H1 (cell line): ENCODE results near the gene KARS1. TPM values are rescaled to one million over a fixed set of nuclear protein-coding genes. Genes with fewer than 3 reads are reported as not detected.

Source experiments
- CTCF ChIA-PET: fragments of 300-600 bp; sonication (Branson Sonifier 250); formaldehyde crosslinking; loops from one replicate; lab custom pipeline; 2021; ENCODE audit not compliant: partially characterized antibody; lab: Charles Lee
- POLR2A ChIA-PET: fragments of 300-600 bp; sonication (Branson Sonifier 250); formaldehyde crosslinking; loops from one replicate; lab custom pipeline; 2021; ENCODE audit warnings: inconsistent platforms; ENCODE audit not compliant: partially characterized antibody; lab: Charles Lee
- DNase-seq, 2 experiments: peaks; one replicate each; pipeline versions ENCODE4 v3.0.0 to v3.0.0-alpha.2; 2010 to 2022; ENCODE audit warnings: low spot score in 2 of 2, low read depth in 1 of 2, mixed read lengths in 1 of 2
- FAIRE-seq: peaks from 2 replicates; lab custom pipeline; 2011; peaks lifted over from hg19 to GRCh38; lab: Jason Lieb, UNC
- H2AFZ ChIP-seq: 2 replicates; pipeline ENCODE4 v1.8.1; 2012; ENCODE audit warnings: low read length, inconsistent platforms
- H2AK5ac ChIP-seq: 2 replicates; pipeline ENCODE4 v1.6.1; 2013; ENCODE audit warnings: low read depth, low read length
- H2BK120ac ChIP-seq: replicated peaks from 2 replicates; pipeline ENCODE3; 2013; ENCODE audit warnings: low read depth, low read length, inconsistent platforms
- H2BK12ac ChIP-seq: 2 replicates; pipeline ENCODE4 v1.6.1; 2013; ENCODE audit warnings: low read depth, low read length
- H2BK15ac ChIP-seq: 2 replicates; pipeline ENCODE4 v1.6.1; 2013; ENCODE audit warnings: low read length
- H2BK20ac ChIP-seq: 2 replicates; pipeline ENCODE4 v1.6.1; 2013; ENCODE audit warnings: low read length
- H2BK5ac ChIP-seq: 2 replicates; pipeline ENCODE4 v1.6.1; 2013; ENCODE audit warnings: low read depth, low read length
- H3K14ac ChIP-seq: 2 replicates; pipeline ENCODE4 v1.6.1; 2013; ENCODE audit warnings: inconsistent platforms; ENCODE audit not compliant: insufficient read length
- H3K18ac ChIP-seq: 2 replicates; pipeline ENCODE4 v1.6.1; 2013; ENCODE audit warnings: low read length; ENCODE audit errors: extremely low read depth
- H3K23ac ChIP-seq: 2 replicates; pipeline ENCODE4 v1.6.1; 2013; ENCODE audit warnings: inconsistent platforms; ENCODE audit not compliant: insufficient read length
- H3K23me2 ChIP-seq: 2 replicates; pipeline ENCODE4 v1.6.1; 2013; ENCODE audit warnings: low read depth, low read length
- H3K27ac ChIP-seq: 2 replicates; pipeline ENCODE4 v1.6.1; 2011; ENCODE audit warnings: low read depth, low read length, inconsistent platforms
- H3K27me3 ChIP-seq, 4 experiments: replicated peaks in 1 of 4; 1 replicate in 1 of 4; 2 replicates in 3 of 4; pipeline versions ENCODE4 v1.6.1 to v1.8.1; 2011 to 2013; ENCODE audit warnings: low read length in 3 of 4, mild to moderate bottlenecking in 3 of 4, inconsistent platforms in 2 of 4, mixed read lengths in 2 of 4, moderate library complexity in 1 of 4; ENCODE audit not compliant: control insufficient read depth in 3 of 4, insufficient read depth in 3 of 4; ENCODE audit errors: extremely low read depth in 1 of 4
- H3K36me3 ChIP-seq, 4 experiments: 2 replicates each; pipeline versions ENCODE4 v1.6.1 to v1.8.1; 2011 to 2013; ENCODE audit warnings: mild to moderate bottlenecking in 4 of 4, low read length in 3 of 4, moderate library complexity in 2 of 4, control low read depth in 1 of 4, inconsistent platforms in 1 of 4; ENCODE audit not compliant: insufficient read depth in 4 of 4, control insufficient read depth in 2 of 4
- H3K4ac ChIP-seq: replicated peaks from 2 replicates; pipeline ENCODE3; 2013; ENCODE audit warnings: low read length, low read depth, mixed read lengths, inconsistent platforms; ENCODE audit not compliant: insufficient read length
- H3K4me1 ChIP-seq, 4 experiments: replicated peaks in 1 of 4; 1 replicate in 1 of 4; 2 replicates in 3 of 4; pipeline versions ENCODE4 v1.6.1 to v1.8.1; 2011 to 2013; ENCODE audit warnings: low read length in 3 of 4, inconsistent platforms in 2 of 4, mixed read lengths in 1 of 4; ENCODE audit not compliant: insufficient read depth in 4 of 4, control insufficient read depth in 3 of 4
- H3K4me2 ChIP-seq, 2 experiments: 2 replicates each; pipeline versions ENCODE4 v1.6.1 to v1.8.1; 2011 to 2013; ENCODE audit warnings: low read depth in 2 of 2, low read length in 2 of 2, control low read depth in 1 of 2, inconsistent platforms in 1 of 2, mild to moderate bottlenecking in 1 of 2; ENCODE audit not compliant: insufficient read depth in 1 of 2
- H3K4me3 ChIP-seq, 4 experiments: fragments of 200-600, 300-600 bp in 1 of 4; sonication (generic), shearing (Covaris generic), sonication (Bioruptor Twin) in 1 of 4; 2 replicates each; pipeline versions ENCODE4 v1.5.1 to v1.8.1; 2011 to 2016; ENCODE audit warnings: low read length in 4 of 4, low read depth in 3 of 4, control low read depth in 2 of 4, inconsistent platforms in 2 of 4, mild to moderate bottlenecking in 2 of 4, mixed read lengths in 1 of 4, moderate library complexity in 1 of 4; ENCODE audit not compliant: insufficient read depth in 2 of 4; ENCODE audit errors: extremely low read depth in 1 of 4
- H3K56ac ChIP-seq: replicated peaks from 2 replicates; pipeline ENCODE3; 2013; ENCODE audit warnings: low read depth, mild to moderate bottlenecking, mixed read lengths, low read length, inconsistent platforms; ENCODE audit not compliant: insufficient read length
- H3K79me1 ChIP-seq: 2 replicates; pipeline ENCODE4 v1.6.1; 2013; ENCODE audit warnings: low read depth, low read length, control low read depth
- H3K79me2 ChIP-seq, 2 experiments: 2 replicates each; pipeline versions ENCODE4 v1.6.1 to v1.8.1; 2012 to 2013; ENCODE audit warnings: low read length in 2 of 2, mild to moderate bottlenecking in 2 of 2, inconsistent platforms in 1 of 2; ENCODE audit not compliant: insufficient read depth in 2 of 2, control insufficient read depth in 1 of 2
- H3K9ac ChIP-seq, 4 experiments: replicated peaks in 1 of 4; 1 replicate in 1 of 4; 2 replicates in 3 of 4; pipeline versions ENCODE4 v1.6.1 to v1.8.1; 2011 to 2013; ENCODE audit warnings: low read depth in 3 of 4, low read length in 3 of 4, control low read depth in 2 of 4, mild to moderate bottlenecking in 2 of 4, moderate library complexity in 2 of 4, inconsistent platforms in 1 of 4; ENCODE audit errors: extremely low read depth in 1 of 4
- H3K9me3 ChIP-seq, 2 experiments: 2 replicates each; pipeline versions ENCODE4 v1.6.1 to v1.8.1; 2012 to 2013; ENCODE audit warnings: mild to moderate bottlenecking in 2 of 2, moderate library complexity in 2 of 2, control low read depth in 1 of 2, inconsistent platforms in 1 of 2, low read depth in 1 of 2, low read length in 1 of 2, mixed read lengths in 1 of 2; ENCODE audit not compliant: insufficient read depth in 2 of 2
- H4K20me1 ChIP-seq, 2 experiments: replicated peaks in 1 of 2; 2 replicates each; pipeline versions ENCODE3 to v1.8.1; 2011 to 2013; ENCODE audit warnings: inconsistent platforms in 2 of 2, low read length in 2 of 2, mild to moderate bottlenecking in 1 of 2; ENCODE audit not compliant: insufficient read depth in 2 of 2, control insufficient read depth in 1 of 2
- H4K5ac ChIP-seq: 2 replicates; pipeline ENCODE4 v1.6.1; 2013; ENCODE audit warnings: low read length, low read depth, mixed read lengths, inconsistent platforms; ENCODE audit not compliant: insufficient read length
- H4K8ac ChIP-seq: 2 replicates; pipeline ENCODE4 v1.8.0; 2013; ENCODE audit warnings: mild to moderate bottlenecking, moderate library complexity, low read length, inconsistent platforms; ENCODE audit not compliant: insufficient read depth; ENCODE audit errors: extremely low read depth
- H4K91ac ChIP-seq: replicated peaks from 2 replicates; pipeline ENCODE3; 2013; ENCODE audit warnings: low read length, mixed read lengths, inconsistent platforms; ENCODE audit not compliant: insufficient read length
- ATF2 ChIP-seq: IDR thresholded peaks from 2 replicates; pipeline ENCODE4 v1.6.1; 2012; ENCODE audit warnings: low read length, inconsistent platforms
- EP300 ChIP-seq, 2 experiments: IDR thresholded peaks; 1 replicate in 1 of 2; 2 replicates in 1 of 2; pipeline ENCODE4 v1.6.1; 2011 to 2012; ENCODE audit warnings: low read depth in 2 of 2, low read length in 2 of 2, mild to moderate bottlenecking in 2 of 2, borderline replicate concordance in 1 of 2, inconsistent platforms in 1 of 2, moderate library complexity in 1 of 2
- GABPA ChIP-seq: IDR thresholded peaks from 2 replicates; pipeline ENCODE4 v1.6.1; 2011; ENCODE audit warnings: mild to moderate bottlenecking, low read length, moderate library complexity, borderline replicate concordance; ENCODE audit not compliant: insufficient read depth
- PHF8 ChIP-seq: fragments of 200-600 bp; sonication (generic); conservative IDR thresholded peaks from 2 replicates; pipeline ENCODE4 v1.7.1; 2012; ENCODE audit warnings: low read depth, mild to moderate bottlenecking, inconsistent platforms, low read length, moderate library complexity
- SIN3A ChIP-seq, 2 experiments: IDR thresholded peaks in 1 of 2; conservative IDR thresholded peaks in 1 of 2; 2 replicates each; pipeline ENCODE4 v1.6.1; 2011 to 2012; ENCODE audit warnings: low read length in 2 of 2, improper control_type of control experiment in 1 of 2, low read depth in 1 of 2, mild to moderate bottlenecking in 1 of 2
- TEAD4 ChIP-seq: IDR thresholded peaks from 2 replicates; pipeline ENCODE4 v1.6.1; 2012; ENCODE audit warnings: low read depth, low read length, inconsistent platforms, mixed read lengths
- WGBS, 2 experiments: shearing (Covaris generic) in 1 of 2; methylation state at CpG; one replicate each; pipeline versions ENCODE4 v1.1.6 to v1.1.7; 2013 to 2015; ENCODE audit warnings: low lambda C conversion rate in 2 of 2, mixed read lengths in 2 of 2, inconsistent platforms in 1 of 2, low coverage in 1 of 2, missing lambda C conversion rate in 1 of 2; ENCODE audit not compliant: insufficient replicate concordance in 2 of 2, insufficient coverage in 1 of 2, insufficient read length in 1 of 2; ENCODE audit errors: extremely low coverage in 1 of 2, missing lambda C conversion rate in 1 of 2; 5-methylcytosine and 5-hydroxymethylcytosine counted together
- polyA plus RNA-seq, 7 experiments: library from polyadenylated mRNA; depleted of rRNA in 3 of 7; stranded (reverse) in 5 of 7; unstranded in 2 of 7; fragments of >200 nt in 5 of 7; fragments of 200-250 nt in 2 of 7; gene quantifications; 1 replicate in 5 of 7; 2 replicates in 1 of 7; 4 replicates in 1 of 7; pipeline versions ENCODE4 v1.2.1 to v1.2.3, GENCODE V29; 2011 to 2013; ENCODE audit warnings: missing spikeins in 2 of 7, mixed read lengths in 2 of 7
- total RNA-seq: library from RNA; stranded (reverse); fragmentation: NEBNext Ultra II Directional; extraction: Animal tissue kit (Norgen Biotek cat#: 25700); gene quantifications from 2 replicates; pipeline ENCODE4 v1.2.1, GENCODE V29; 2021

KARS1 gene
- total and polyA plus RNA-seq, 2 of the 8 experiments (the other 6 are each of a cell fraction or from before 2014, with no cell fraction given): 97.5 to 221 TPM

GRCh38 chr16:75679366-75679765, 31.9 kb upstream of the KARS1 start:
- FAIRE-seq (no peak), DNase-seq (no peak)
- Histone ChIP-seq H3K9me3 (peaks cover 18 to 20% of the 10 kb centered on the region in 2 experiments), H3K4ac (no peak overlapping the region), H2BK120ac (no peak overlapping the region), H2BK5ac (no peak overlapping the region), H3K56ac (no peak overlapping the region), H3K4me3 (no peak overlapping the region), H2AFZ (peak overlapping the region; percentile 81), H3K79me2 (no peaks in the 10 kb centered on the region), H4K20me1 (no peaks in the 10 kb centered on the region), H3K18ac (no peak overlapping the region), H4K91ac (no peak overlapping the region), H2BK12ac (no peak overlapping the region), H3K9ac (no peak overlapping the region), H3K14ac (no peak overlapping the region), H3K36me3 (no peaks in the 10 kb centered on the region), H3K23me2 (peaks cover 2% of the 10 kb centered on the region; the same call in 1 of the 2 replicates), H3K4me2 (no peak overlapping the region), H3K79me1 (no peaks in the 10 kb centered on the region), H4K8ac (no peak overlapping the region), H2BK15ac (no peak overlapping the region), H3K23ac (no peak overlapping the region), H2AK5ac (no peak overlapping the region), H2BK20ac (no peak overlapping the region), H4K5ac (no peak overlapping the region), H3K4me1 (no peaks in the 10 kb centered on the region), H3K27ac (no peak overlapping the region), H3K27me3 (no peaks in the 10 kb centered on the region)
- POLR2A ChIA-PET: no interaction called here
- TF ChIP-seq SIN3A (conservative IDR thresholded peaks at IDR 0.05 in 1 of 2, IDR thresholded peaks at IDR 0.05 in 1 of 2; ENCODE audit: low read depth in 1 of 2, low read length in 2 of 2) (no peak), GABPA (no peak), EP300 (IDR thresholded peaks at IDR 0.05; ENCODE audit: borderline replicate concordance in 1 of 2, low read depth in 2 of 2, low read length in 2 of 2) (no peak), TEAD4 (no peak), PHF8 (no peak), ATF2 (no peak)
- CTCF ChIA-PET: no interaction called here
- WGBS, 2 experiments: 95% methylated on average over 5 of the region's 5 CpGs; no CpG with 5 or more reads in 1 of the 2 experiments
